GM23338 (cell line): ENCODE measurements around the gene TTC33. TPM values are rescaled to one million over a fixed set of nuclear protein-coding genes. Genes with fewer than 3 reads are reported as not detected.

Source experiments
- ATAC-seq: fragments of 200-7000 bp; cut with Tn5 transposase; 3 replicates; pipeline ENCODE4 v1.9.1; 2020
- DNase-seq: peaks from one replicate; pipeline ENCODE4 v3.0.0-alpha.2; 2015; ENCODE audit warnings: low spot score
- H2AFZ ChIP-seq: fragments of 200-600 bp; sonication (generic); 2 replicates; pipeline ENCODE4 v1.8.0; 2016; ENCODE audit warnings: antibody characterized with exemption, mild to moderate bottlenecking, moderate library complexity
- H3F3A ChIP-seq: fragments of 200-600 bp; sonication (generic); replicated peaks from 2 replicates; pipeline ENCODE4 v1.8.0; 2017; ENCODE audit warnings: antibody characterized with exemption, mixed run types, low read depth
- H3K27ac ChIP-seq: fragments of 200-600 bp; sonication (generic); 2 replicates; pipeline ENCODE4 v1.6.1; 2016; ENCODE audit warnings: low read depth
- H3K27me3 ChIP-seq: fragments of 200-600 bp; sonication (generic); 2 replicates; pipeline ENCODE4 v1.8.0; 2016; ENCODE audit warnings: mild to moderate bottlenecking, mixed run types, moderate library complexity; ENCODE audit not compliant: insufficient read depth
- H3K36me3 ChIP-seq: fragments of 200-600 bp; sonication (generic); 2 replicates; pipeline ENCODE4 v1.8.0; 2016; ENCODE audit warnings: mild to moderate bottlenecking; ENCODE audit not compliant: insufficient read depth
- H3K4me1 ChIP-seq: fragments of 200-600 bp; sonication (generic); 2 replicates; pipeline ENCODE4 v1.8.0; 2016; ENCODE audit warnings: mild to moderate bottlenecking, moderate library complexity; ENCODE audit not compliant: insufficient read depth
- H3K4me2 ChIP-seq: fragments of 200-600 bp; sonication (generic); 2 replicates; pipeline ENCODE4 v1.7.1; 2017; ENCODE audit warnings: mixed run types
- H3K4me3 ChIP-seq: fragments of 200-600 bp; sonication (generic); 2 replicates; pipeline ENCODE4 v1.6.1; 2016; ENCODE audit warnings: mixed run types
- H3K79me2 ChIP-seq: fragments of 200-600 bp; sonication (generic); replicated peaks from 2 replicates; pipeline ENCODE4 v1.8.0; 2017; ENCODE audit warnings: mild to moderate bottlenecking; ENCODE audit not compliant: insufficient read depth
- H3K9me2 ChIP-seq: fragments of 200-600 bp; sonication (generic); 2 replicates; pipeline ENCODE4 v1.8.0; 2017; ENCODE audit not compliant: insufficient read depth
- H4K20me1 ChIP-seq: fragments of 200-600 bp; sonication (generic); replicated peaks from 2 replicates; pipeline ENCODE4 v1.8.0; 2017; ENCODE audit warnings: mild to moderate bottlenecking; ENCODE audit not compliant: insufficient read depth
- H3K27ac Mint-ChIP-seq: 2 replicates; pipeline ENCODE4 v1.8.0; 2020; ENCODE audit warnings: inconsistent platforms, mild to moderate bottlenecking, moderate library complexity, mixed read lengths
- H3K27me3 Mint-ChIP-seq: 3 replicates; pipeline ENCODE4 v1.8.0; 2022; ENCODE audit warnings: low read depth, mild to moderate bottlenecking, moderate library complexity, mixed read lengths, inconsistent platforms; ENCODE audit not compliant: insufficient read depth, poor library complexity
- H3K36me3 Mint-ChIP-seq: 3 replicates; pipeline ENCODE4 v1.8.0; 2021; ENCODE audit warnings: low read depth, mild to moderate bottlenecking, inconsistent platforms, moderate library complexity, mixed read lengths
- H3K4me1 Mint-ChIP-seq: 3 replicates; pipeline ENCODE4 v1.8.0; 2020; ENCODE audit warnings: mild to moderate bottlenecking, inconsistent platforms, mixed read lengths
- H3K4me3 Mint-ChIP-seq: 3 replicates; pipeline ENCODE4 v1.8.0; 2021; ENCODE audit warnings: moderate library complexity, mild to moderate bottlenecking, inconsistent platforms, mixed read lengths
- H3K9me3 Mint-ChIP-seq: 3 replicates; pipeline ENCODE4 v1.8.0; 2020; ENCODE audit warnings: moderate library complexity, mild to moderate bottlenecking, inconsistent platforms, mixed read lengths
- EZH2phosphoT487 ChIP-seq: fragments of 200-600 bp; sonication (generic); IDR thresholded peaks from one replicate; pipeline ENCODE4 v1.8.1; 2018; ENCODE audit warnings: antibody characterized with exemption; ENCODE audit not compliant: unreplicated experiment
- NANOG ChIP-seq: IDR thresholded peaks from 2 replicates; pipeline ENCODE4 v1.6.1; 2016; ENCODE audit warnings: antibody characterized with exemption, borderline replicate concordance
- POLR2AphosphoS5 ChIP-seq: IDR thresholded peaks from 2 replicates; pipeline ENCODE4 v1.6.1; 2016; ENCODE audit warnings: antibody characterized with exemption, low read depth
- STAT1 ChIP-seq: IDR thresholded peaks from one replicate; pipeline ENCODE4 v1.6.1; 2016; ENCODE audit warnings: antibody characterized with exemption; ENCODE audit not compliant: unreplicated experiment
- ZNF114 ChIP-seq: fragments of 250-450 bp; sonication (Bioruptor Pico); IDR thresholded peaks from 2 replicates; pipeline ENCODE4 v1.5.0; 2020; ENCODE audit warnings: mild to moderate bottlenecking, moderate library complexity
- ZNF331 ChIP-seq: fragments of 250-450 bp; sonication (Bioruptor Pico); IDR thresholded peaks from 2 replicates; pipeline ENCODE4 v1.5.0; 2020; ENCODE audit warnings: low read depth, mild to moderate bottlenecking, moderate library complexity
- polyA plus RNA-seq: library from polyadenylated mRNA; unstranded; fragments of >200 nt; fragmentation: Nextera tagmentation; extraction: Ambion mirVana; gene quantifications from 2 replicates; pipeline ENCODE4 v1.2.1, GENCODE V29; 2016
- total RNA-seq: library from RNA; depleted of rRNA; stranded (reverse); fragments of >200 nt; shearing (Covaris generic); gene quantifications from 2 replicates; pipeline ENCODE4 v1.2.3, GENCODE V29; 2014
- TF ChIP-seq, protein P1 (sequence below): fragments of 250-450 bp; sonication (Bioruptor Pico); IDR thresholded peaks from 2 replicates; pipeline ENCODE4 v1.5.0; 2020; ENCODE audit warnings: mild to moderate bottlenecking, moderate library complexity
- TF ChIP-seq, protein P2 (sequence below), 2 experiments: fragments of 200-600 bp in 1 of 2; sonication (generic) in 1 of 2; conservative IDR thresholded peaks; 2 replicates each; pipeline versions ENCODE4 v1.5.1 to v1.6.1; 2016 to 2017; ENCODE audit warnings: antibody characterized with exemption in 2 of 2, low read depth in 2 of 2, mild to moderate bottlenecking in 2 of 2, moderate library complexity in 1 of 2

TTC33 gene
- total and polyA plus RNA-seq, 2 experiments from 2014 or later: 4.1 to 11.5 TPM

DNA sequence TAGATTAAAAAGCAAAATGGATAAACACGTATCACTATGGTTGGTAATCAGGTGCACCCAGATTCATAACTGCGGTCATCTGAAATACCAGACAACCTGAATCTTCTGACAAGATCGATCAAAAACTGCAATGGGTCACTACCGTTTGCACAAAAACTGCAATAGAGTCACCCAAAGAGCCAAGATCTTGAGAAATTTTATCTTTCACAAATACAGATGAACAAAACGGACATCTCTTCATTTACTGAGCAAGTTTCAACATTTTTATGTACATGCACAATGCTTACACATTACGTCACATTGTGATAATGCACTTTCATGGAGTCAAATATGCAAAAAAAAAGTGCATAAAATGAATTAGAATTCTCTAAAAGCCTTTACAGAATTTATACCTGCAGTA is 23.8 kb upstream of the TTC33 start (continued):
- TF ChIP-seq, protein P1, sequence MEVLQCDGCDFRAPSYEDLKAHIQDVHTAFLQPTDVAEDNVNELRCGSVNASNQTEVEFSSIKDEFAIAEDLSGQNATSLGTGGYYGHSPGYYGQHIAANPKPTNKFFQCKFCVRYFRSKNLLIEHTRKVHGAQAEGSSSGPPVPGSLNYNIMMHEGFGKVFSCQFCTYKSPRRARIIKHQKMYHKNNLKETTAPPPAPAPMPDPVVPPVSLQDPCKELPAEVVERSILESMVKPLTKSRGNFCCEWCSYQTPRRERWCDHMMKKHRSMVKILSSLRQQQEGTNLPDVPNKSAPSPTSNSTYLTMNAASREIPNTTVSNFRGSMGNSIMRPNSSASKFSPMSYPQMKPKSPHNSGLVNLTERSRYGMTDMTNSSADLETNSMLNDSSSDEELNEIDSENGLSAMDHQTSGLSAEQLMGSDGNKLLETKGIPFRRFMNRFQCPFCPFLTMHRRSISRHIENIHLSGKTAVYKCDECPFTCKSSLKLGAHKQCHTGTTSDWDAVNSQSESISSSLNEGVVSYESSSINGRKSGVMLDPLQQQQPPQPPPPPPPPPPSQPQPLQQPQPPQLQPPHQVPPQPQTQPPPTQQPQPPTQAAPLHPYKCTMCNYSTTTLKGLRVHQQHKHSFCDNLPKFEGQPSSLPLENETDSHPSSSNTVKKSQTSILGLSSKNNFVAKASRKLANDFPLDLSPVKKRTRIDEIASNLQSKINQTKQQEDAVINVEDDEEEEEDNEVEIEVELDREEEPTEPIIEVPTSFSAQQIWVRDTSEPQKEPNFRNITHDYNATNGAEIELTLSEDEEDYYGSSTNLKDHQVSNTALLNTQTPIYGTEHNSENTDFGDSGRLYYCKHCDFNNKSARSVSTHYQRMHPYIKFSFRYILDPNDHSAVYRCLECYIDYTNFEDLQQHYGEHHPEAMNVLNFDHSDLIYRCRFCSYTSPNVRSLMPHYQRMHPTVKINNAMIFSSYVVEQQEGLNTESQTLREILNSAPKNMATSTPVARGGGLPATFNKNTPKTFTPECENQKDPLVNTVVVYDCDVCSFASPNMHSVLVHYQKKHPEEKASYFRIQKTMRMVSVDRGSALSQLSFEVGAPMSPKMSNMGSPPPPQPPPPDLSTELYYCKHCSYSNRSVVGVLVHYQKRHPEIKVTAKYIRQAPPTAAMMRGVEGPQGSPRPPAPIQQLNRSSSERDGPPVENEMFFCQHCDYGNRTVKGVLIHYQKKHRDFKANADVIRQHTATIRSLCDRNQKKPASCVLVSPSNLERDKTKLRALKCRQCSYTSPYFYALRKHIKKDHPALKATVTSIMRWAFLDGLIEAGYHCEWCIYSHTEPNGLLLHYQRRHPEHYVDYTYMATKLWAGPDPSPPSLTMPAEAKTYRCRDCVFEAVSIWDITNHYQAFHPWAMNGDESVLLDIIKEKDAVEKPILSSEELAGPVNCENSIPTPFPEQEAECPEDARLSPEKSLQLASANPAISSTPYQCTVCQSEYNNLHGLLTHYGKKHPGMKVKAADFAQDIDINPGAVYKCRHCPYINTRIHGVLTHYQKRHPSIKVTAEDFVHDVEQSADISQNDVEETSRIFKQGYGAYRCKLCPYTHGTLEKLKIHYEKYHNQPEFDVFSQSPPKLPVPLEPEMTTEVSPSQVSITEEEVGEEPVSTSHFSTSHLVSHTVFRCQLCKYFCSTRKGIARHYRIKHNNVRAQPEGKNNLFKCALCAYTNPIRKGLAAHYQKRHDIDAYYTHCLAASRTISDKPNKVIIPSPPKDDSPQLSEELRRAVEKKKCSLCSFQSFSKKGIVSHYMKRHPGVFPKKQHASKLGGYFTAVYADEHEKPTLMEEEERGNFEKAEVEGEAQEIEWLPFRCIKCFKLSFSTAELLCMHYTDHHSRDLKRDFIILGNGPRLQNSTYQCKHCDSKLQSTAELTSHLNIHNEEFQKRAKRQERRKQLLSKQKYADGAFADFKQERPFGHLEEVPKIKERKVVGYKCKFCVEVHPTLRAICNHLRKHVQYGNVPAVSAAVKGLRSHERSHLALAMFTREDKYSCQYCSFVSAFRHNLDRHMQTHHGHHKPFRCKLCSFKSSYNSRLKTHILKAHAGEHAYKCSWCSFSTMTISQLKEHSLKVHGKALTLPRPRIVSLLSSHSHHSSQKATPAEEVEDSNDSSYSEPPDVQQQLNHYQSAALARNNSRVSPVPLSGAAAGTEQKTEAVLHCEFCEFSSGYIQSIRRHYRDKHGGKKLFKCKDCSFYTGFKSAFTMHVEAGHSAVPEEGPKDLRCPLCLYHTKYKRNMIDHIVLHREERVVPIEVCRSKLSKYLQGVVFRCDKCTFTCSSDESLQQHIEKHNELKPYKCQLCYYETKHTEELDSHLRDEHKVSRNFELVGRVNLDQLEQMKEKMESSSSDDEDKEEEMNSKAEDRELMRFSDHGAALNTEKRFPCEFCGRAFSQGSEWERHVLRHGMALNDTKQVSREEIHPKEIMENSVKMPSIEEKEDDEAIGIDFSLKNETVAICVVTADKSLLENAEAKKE (CRISPR knock-in tag): no peak
- TF ChIP-seq ZNF114 (CRISPR knock-in tag): no peak
- TF ChIP-seq EZH2phosphoT487: no peak
- TF ChIP-seq NANOG: no peak

DNA sequence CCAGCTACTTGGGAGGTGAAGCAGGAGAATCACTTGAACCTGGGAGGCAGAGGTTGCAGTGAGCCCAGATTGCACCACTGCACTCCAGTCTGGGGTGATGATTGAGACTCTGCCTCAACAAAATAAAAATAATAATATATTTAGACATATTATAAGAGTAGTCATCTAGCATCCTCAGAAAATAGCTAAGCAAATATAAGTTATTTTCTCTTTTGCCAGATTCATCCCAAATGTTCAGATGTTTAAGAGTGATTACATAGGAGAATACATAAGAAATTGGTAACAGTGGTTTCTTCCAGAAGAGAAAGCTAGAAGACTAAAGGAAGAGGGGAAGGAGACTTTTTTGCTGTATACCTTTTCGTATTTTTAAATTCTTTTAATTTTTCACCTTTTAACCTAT is 22.4 kb upstream of the TTC33 start:
- peaks cover 57% of the 10 kb centered on the region for H3K79me2 ChIP-seq
- TF ChIP-seq, protein P1 (CRISPR knock-in tag): no peak
- TF ChIP-seq, protein P2, sequence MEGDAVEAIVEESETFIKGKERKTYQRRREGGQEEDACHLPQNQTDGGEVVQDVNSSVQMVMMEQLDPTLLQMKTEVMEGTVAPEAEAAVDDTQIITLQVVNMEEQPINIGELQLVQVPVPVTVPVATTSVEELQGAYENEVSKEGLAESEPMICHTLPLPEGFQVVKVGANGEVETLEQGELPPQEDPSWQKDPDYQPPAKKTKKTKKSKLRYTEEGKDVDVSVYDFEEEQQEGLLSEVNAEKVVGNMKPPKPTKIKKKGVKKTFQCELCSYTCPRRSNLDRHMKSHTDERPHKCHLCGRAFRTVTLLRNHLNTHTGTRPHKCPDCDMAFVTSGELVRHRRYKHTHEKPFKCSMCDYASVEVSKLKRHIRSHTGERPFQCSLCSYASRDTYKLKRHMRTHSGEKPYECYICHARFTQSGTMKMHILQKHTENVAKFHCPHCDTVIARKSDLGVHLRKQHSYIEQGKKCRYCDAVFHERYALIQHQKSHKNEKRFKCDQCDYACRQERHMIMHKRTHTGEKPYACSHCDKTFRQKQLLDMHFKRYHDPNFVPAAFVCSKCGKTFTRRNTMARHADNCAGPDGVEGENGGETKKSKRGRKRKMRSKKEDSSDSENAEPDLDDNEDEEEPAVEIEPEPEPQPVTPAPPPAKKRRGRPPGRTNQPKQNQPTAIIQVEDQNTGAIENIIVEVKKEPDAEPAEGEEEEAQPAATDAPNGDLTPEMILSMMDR (conservative IDR thresholded peaks at IDR 0.05; ENCODE audit: low read depth in 2 of 2): no peak
- TF ChIP-seq STAT1 (no peak), ZNF331 (no peak), NANOG (no peak), POLR2AphosphoS5 (no peak), ZNF114 (CRISPR knock-in tag) (no peak)

More for the DNA sequence above, 22.4 kb upstream of the TTC33 start:
- Mint-ChIP-seq H3K4me1 (no peaks in the 10 kb centered on the region; the same call in 1 of the 3 replicates), H3K27me3 (no peaks in the 10 kb centered on the region), H3K9me3 (no peaks in the 10 kb centered on the region), H3K4me3 (no peak overlapping the region), H3K36me3 (peaks cover 26% of the 10 kb centered on the region), H3K27ac (no peak overlapping the region)
- no peaks in the 10 kb centered on the region for H3F3A ChIP-seq
- peaks cover 14% of the 10 kb centered on the region; the same call in 1 of the 2 replicates for H4K20me1 ChIP-seq
- no peak overlapping the region for H3K4me2 ChIP-seq
- no peaks in the 10 kb centered on the region for H3K4me1 ChIP-seq
- H3K27me3 ChIP-seq: no peaks in the 10 kb centered on the region
- H3K27ac ChIP-seq: no peak overlapping the region
- no peak for ATAC-seq
- DNase-seq: no peak
- H3K36me3 ChIP-seq: peaks cover 12% of the 10 kb centered on the region; the same call in 1 of the 2 replicates
- H3K9me2 ChIP-seq: no peaks in the 10 kb centered on the region
- H2AFZ ChIP-seq: no peak overlapping the region
- H3K4me3 ChIP-seq: no peak overlapping the region
